H1 (cell line): ENCODE data around the gene MPV17. TPM values are rescaled to one million over a fixed set of nuclear protein-coding genes. Genes with fewer than 3 reads are reported as not detected.

Experiments
- SRF ChIP-seq: IDR thresholded peaks from 2 replicates; pipeline ENCODE4 v1.6.1; 2011; ENCODE audit warnings: mild to moderate bottlenecking, low read depth, low read length, moderate library complexity
- polyA plus RNA-seq, 7 experiments: library from polyadenylated mRNA; depleted of rRNA in 3 of 7; stranded (reverse) in 5 of 7; unstranded in 2 of 7; fragments of >200 nt in 5 of 7; fragments of 200-250 nt in 2 of 7; gene quantifications; 1 replicate in 5 of 7; 2 replicates in 1 of 7; 4 replicates in 1 of 7; pipeline versions ENCODE4 v1.2.1 to v1.2.3, GENCODE V29; 2011 to 2013; ENCODE audit warnings: missing spikeins in 2 of 7, mixed read lengths in 2 of 7
- total RNA-seq: library from RNA; stranded (reverse); fragmentation: NEBNext Ultra II Directional; extraction: Animal tissue kit (Norgen Biotek cat#: 25700); gene quantifications from 2 replicates; pipeline ENCODE4 v1.2.1, GENCODE V29; 2021
- TF ChIP-seq, protein P1 (sequence below): fragments of 300-600 bp; sonication (generic); IDR thresholded peaks from 2 replicates; pipeline ENCODE4 v1.7.1; 2012; ENCODE audit warnings: low read length, moderate library complexity, mild to moderate bottlenecking, inconsistent platforms; ENCODE audit not compliant: insufficient replicate concordance

Gene MPV17
- total and polyA plus RNA-seq, 2 of the 8 experiments (the other 6 are each of a cell fraction or from before 2014, with no cell fraction given) = 45.2 to 181 TPM

- no peak for TF ChIP-seq SRF
- TF ChIP-seq, protein P1, sequence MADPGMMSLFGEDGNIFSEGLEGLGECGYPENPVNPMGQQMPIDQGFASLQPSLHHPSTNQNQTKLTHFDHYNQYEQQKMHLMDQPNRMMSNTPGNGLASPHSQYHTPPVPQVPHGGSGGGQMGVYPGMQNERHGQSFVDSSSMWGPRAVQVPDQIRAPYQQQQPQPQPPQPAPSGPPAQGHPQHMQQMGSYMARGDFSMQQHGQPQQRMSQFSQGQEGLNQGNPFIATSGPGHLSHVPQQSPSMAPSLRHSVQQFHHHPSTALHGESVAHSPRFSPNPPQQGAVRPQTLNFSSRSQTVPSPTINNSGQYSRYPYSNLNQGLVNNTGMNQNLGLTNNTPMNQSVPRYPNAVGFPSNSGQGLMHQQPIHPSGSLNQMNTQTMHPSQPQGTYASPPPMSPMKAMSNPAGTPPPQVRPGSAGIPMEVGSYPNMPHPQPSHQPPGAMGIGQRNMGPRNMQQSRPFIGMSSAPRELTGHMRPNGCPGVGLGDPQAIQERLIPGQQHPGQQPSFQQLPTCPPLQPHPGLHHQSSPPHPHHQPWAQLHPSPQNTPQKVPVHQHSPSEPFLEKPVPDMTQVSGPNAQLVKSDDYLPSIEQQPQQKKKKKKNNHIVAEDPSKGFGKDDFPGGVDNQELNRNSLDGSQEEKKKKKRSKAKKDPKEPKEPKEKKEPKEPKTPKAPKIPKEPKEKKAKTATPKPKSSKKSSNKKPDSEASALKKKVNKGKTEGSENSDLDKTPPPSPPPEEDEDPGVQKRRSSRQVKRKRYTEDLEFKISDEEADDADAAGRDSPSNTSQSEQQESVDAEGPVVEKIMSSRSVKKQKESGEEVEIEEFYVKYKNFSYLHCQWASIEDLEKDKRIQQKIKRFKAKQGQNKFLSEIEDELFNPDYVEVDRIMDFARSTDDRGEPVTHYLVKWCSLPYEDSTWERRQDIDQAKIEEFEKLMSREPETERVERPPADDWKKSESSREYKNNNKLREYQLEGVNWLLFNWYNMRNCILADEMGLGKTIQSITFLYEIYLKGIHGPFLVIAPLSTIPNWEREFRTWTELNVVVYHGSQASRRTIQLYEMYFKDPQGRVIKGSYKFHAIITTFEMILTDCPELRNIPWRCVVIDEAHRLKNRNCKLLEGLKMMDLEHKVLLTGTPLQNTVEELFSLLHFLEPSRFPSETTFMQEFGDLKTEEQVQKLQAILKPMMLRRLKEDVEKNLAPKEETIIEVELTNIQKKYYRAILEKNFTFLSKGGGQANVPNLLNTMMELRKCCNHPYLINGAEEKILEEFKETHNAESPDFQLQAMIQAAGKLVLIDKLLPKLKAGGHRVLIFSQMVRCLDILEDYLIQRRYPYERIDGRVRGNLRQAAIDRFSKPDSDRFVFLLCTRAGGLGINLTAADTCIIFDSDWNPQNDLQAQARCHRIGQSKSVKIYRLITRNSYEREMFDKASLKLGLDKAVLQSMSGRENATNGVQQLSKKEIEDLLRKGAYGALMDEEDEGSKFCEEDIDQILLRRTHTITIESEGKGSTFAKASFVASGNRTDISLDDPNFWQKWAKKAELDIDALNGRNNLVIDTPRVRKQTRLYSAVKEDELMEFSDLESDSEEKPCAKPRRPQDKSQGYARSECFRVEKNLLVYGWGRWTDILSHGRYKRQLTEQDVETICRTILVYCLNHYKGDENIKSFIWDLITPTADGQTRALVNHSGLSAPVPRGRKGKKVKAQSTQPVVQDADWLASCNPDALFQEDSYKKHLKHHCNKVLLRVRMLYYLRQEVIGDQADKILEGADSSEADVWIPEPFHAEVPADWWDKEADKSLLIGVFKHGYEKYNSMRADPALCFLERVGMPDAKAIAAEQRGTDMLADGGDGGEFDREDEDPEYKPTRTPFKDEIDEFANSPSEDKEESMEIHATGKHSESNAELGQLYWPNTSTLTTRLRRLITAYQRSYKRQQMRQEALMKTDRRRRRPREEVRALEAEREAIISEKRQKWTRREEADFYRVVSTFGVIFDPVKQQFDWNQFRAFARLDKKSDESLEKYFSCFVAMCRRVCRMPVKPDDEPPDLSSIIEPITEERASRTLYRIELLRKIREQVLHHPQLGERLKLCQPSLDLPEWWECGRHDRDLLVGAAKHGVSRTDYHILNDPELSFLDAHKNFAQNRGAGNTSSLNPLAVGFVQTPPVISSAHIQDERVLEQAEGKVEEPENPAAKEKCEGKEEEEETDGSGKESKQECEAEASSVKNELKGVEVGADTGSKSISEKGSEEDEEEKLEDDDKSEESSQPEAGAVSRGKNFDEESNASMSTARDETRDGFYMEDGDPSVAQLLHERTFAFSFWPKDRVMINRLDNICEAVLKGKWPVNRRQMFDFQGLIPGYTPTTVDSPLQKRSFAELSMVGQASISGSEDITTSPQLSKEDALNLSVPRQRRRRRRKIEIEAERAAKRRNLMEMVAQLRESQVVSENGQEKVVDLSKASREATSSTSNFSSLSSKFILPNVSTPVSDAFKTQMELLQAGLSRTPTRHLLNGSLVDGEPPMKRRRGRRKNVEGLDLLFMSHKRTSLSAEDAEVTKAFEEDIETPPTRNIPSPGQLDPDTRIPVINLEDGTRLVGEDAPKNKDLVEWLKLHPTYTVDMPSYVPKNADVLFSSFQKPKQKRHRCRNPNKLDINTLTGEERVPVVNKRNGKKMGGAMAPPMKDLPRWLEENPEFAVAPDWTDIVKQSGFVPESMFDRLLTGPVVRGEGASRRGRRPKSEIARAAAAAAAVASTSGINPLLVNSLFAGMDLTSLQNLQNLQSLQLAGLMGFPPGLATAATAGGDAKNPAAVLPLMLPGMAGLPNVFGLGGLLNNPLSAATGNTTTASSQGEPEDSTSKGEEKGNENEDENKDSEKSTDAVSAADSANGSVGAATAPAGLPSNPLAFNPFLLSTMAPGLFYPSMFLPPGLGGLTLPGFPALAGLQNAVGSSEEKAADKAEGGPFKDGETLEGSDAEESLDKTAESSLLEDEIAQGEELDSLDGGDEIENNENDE = no peak
- TF ChIP-seq, all 59 proteins: peak for 0
Observed at GRCh38 chr2:27315122-27315521, 7.8 kb downstream of the MPV17 start (continued).
